Measurements from ENCODE around the gene IFIT2. TPM values are rescaled to one million over a fixed set of nuclear protein-coding genes. Genes with fewer than 3 reads are reported as not detected.
A peak's percentile ranks its signal among the peaks of the same experiment; 100 is the strongest.
"Not testable (repeated sequence)": the region's sequence is repeated elsewhere in the genome, so short reads cannot be mapped to it uniquely, and the experiment has no call there.

The IFIT2 gene, protein sequence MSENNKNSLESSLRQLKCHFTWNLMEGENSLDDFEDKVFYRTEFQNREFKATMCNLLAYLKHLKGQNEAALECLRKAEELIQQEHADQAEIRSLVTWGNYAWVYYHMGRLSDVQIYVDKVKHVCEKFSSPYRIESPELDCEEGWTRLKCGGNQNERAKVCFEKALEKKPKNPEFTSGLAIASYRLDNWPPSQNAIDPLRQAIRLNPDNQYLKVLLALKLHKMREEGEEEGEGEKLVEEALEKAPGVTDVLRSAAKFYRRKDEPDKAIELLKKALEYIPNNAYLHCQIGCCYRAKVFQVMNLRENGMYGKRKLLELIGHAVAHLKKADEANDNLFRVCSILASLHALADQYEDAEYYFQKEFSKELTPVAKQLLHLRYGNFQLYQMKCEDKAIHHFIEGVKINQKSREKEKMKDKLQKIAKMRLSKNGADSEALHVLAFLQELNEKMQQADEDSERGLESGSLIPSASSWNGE
- polyA plus RNA-seq (2012; rRNA removed): 0.99 and 1.2 TPM in 2 replicates
- 1.7 and 1.8 TPM in 2 replicates for polyA plus RNA-seq (2012; cell fraction: cytosol; rRNA removed)
- polyA plus RNA-seq (2012; cell fraction: nucleus; rRNA removed): 0.48 and 1.1 TPM in 2 replicates

DNA sequence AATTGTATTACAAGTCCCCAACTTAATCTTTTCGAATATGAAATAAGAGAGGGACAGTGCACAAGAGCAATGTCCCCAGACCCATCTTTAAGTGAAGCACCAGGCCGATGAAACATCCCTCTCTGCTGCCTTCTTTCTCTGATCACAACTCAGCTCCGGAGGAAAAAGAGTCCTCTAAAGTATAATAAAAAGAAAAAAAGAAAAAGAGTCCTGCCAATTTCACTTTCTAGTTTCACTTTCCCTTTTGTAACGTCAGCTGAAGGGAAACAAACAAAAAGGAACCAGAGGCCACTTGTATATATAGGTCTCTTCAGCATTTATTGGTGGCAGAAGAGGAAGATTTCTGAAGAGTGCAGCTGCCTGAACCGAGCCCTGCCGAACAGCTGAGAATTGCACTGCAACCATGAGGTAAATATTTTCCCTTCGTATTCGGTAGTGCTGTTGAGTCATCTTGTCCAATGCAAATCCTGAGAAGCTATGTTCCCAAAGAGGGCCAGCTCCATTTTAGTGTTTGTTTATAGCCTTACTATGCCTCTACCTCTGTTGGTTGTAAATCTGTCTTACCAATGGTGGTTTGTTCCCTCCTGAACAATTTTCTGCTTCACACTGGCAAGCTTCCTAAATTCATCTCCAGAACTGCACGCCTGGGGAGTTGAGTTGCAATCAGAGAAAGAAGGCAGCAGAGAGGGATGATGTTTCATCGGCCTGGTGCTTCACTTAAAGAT lies at the start of gene IFIT2:
TSS of gene IFIT2 (plus strand) at position 326 of the 725 bp plus-strand sequence. CDS start at position 404, 78 bp downstream.
- peaks cover 0 to 7% of the 10 kb centered on the region in 2 experiments for H3K36me3 ChIP-seq (replicated peaks in 1 of 2; ENCODE audit: control insufficient read depth in 1 of 2, insufficient read depth in 2 of 2, low read length in 1 of 2)
- no peaks in the 10 kb centered on the region for H3K79me2 ChIP-seq (ENCODE audit: insufficient read depth)
- no peak for DNase-seq
- peak within 1 kb of the TSS; percentile 76 for H3K4me2 ChIP-seq
- H2AFZ ChIP-seq (ENCODE audit: low read depth): peak within 1 kb of the TSS; percentile 81
- no peaks in the 10 kb centered on the region for H3F3A ChIP-seq (replicated peaks; ENCODE audit: insufficient read depth)
- H4K20me1 ChIP-seq (ENCODE audit: insufficient read depth): no peaks in the 10 kb centered on the region
- H3K27ac ChIP-seq (ENCODE audit: low read depth in 2 of 2, low read length in 1 of 2): peak within 1 kb of the TSS; percentile 79 to 87
- 23% methylated on average over 10 of the region's 10 CpGs for WGBS (ENCODE audit: low lambda C conversion rate)
- ChIA-PET CTCF (interaction anchor here (1.1 kb wide), 1 partner anchor 11 kb away, joined by 3 read pairs; no protein-coding TSS in a partner anchor), POLR2A (no interaction called here)
- peaks cover 5 to 6% of the 10 kb centered on the region in 2 experiments; a peak in 3 of 4 replicates for H3K4me1 ChIP-seq (ENCODE audit: control insufficient read depth in 1 of 2, insufficient read depth in 2 of 2, low read depth in 1 of 2, low read length in 1 of 2)
- H3K27me3 ChIP-seq (ENCODE audit: insufficient read depth): no peaks in the 10 kb centered on the region
- peak within 1 kb of the TSS; percentile 45 to 54 for H3K4me3 ChIP-seq (ENCODE audit: low read depth in 2 of 2, low read length in 1 of 2)
- no peaks in the 10 kb centered on the region for H3K9me2 ChIP-seq
- peak within 1 kb of the TSS; percentile 67 for H3K9ac ChIP-seq
- no peaks in the 10 kb centered on the region for H3K9me3 ChIP-seq
- TF ChIP-seq YY1 (IDR thresholded peaks at IDR 0.05; ENCODE audit: low read depth) (no peak), JUND (IDR thresholded peaks at IDR 0.05) (peak; percentile 8; the same call in 1 of the 2 replicates), SIN3A (IDR thresholded peaks at IDR 0.05; ENCODE audit: borderline replicate concordance, low read depth, low read length) (peak; percentile 34; the same call in 1 of the 2 replicates)
- TF ChIP-seq, protein P1, sequence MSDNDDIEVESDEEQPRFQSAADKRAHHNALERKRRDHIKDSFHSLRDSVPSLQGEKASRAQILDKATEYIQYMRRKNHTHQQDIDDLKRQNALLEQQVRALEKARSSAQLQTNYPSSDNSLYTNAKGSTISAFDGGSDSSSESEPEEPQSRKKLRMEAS (IDR thresholded peaks at IDR 0.05; ENCODE audit: low read depth): peak; percentile 69

DNA sequence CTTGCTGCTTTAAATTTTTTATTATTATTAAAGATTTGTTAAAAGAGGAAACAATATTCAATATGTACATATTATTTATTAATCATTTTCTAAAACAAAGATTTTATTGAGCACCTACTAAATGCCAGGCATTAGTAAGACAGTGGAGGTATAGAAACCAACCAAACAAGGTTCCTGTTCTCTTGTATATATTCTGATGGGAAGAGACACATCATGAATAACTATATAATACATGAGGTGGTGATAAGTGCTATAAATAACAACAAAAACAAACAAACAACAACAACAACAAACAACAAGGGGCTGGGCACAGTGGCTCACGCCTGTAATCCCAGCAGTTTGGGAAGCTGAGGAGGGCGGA lies 49.6 kb upstream of the IFIT2 start:
- peak overlapping the region; percentile 98; the same call in 1 of the 2 replicates for H2AFZ ChIP-seq (ENCODE audit: low read depth)
- CTCF ChIA-PET: interaction anchor here (1.2 to 1.4 kb wide), 3 partner anchors 22 to 137 kb away, joined by 3 to 4 read pairs (median 4); no protein-coding TSS in a partner anchor
- 88% methylated on average over 2 of the region's 2 CpGs for WGBS (ENCODE audit: low lambda C conversion rate)

DNA sequence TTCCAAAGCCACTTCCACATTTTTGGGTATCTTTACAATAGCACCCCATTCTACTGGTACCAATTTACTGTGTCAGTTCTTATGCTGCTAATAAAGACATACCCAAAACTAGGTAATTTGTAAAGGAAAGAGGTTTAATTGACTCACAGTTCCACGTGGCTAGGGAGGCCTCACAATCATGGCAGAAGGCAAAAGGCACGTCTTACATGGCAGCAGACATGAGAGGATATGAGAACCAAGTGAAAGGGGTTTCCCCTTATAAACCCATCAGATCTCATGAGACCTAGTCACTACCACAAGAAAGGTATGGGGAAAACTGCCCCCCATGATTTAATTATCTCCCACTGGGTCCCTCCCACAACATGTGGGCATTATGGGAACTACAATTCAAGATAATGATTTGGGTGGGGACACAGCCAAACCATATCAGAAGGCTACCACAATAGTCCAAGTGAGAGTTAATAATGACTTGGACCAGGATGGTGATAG lies 46.7 kb upstream of the IFIT2 start:
- 49% methylated on average over 2 of the region's 2 CpGs for WGBS (ENCODE audit: low lambda C conversion rate)
- DNase-seq; H3K9me2 ChIP-seq; H3K9me3 ChIP-seq; POLR2A ChIA-PET; CTCF ChIA-PET; H3K27ac ChIP-seq (ENCODE audit: low read depth in 2 of 2, low read length in 1 of 2); H2AFZ ChIP-seq (ENCODE audit: low read depth); H3K4me3 ChIP-seq (ENCODE audit: low read depth in 2 of 2, low read length in 1 of 2); H3K9ac ChIP-seq; H3K4me2 ChIP-seq; H3K79me2 ChIP-seq (ENCODE audit: insufficient read depth); H3K27me3 ChIP-seq (ENCODE audit: insufficient read depth); H3F3A ChIP-seq (replicated peaks; ENCODE audit: insufficient read depth); H4K20me1 ChIP-seq (ENCODE audit: insufficient read depth); H3K4me1 ChIP-seq (ENCODE audit: control insufficient read depth in 1 of 2, insufficient read depth in 2 of 2, low read depth in 1 of 2, low read length in 1 of 2); H3K36me3 ChIP-seq (replicated peaks in 1 of 2; ENCODE audit: control insufficient read depth in 1 of 2, insufficient read depth in 2 of 2, low read length in 1 of 2): not testable (repeated sequence)

More for the DNA sequence above, 49.6 kb upstream of the IFIT2 start:
- Histone ChIP-seq H3K9ac (no peak overlapping the region), H3K4me2 (no peak overlapping the region), H4K20me1 (ENCODE audit: insufficient read depth) (no peaks in the 10 kb centered on the region), H3K4me1 (ENCODE audit: control insufficient read depth in 1 of 2, insufficient read depth in 2 of 2, low read depth in 1 of 2, low read length in 1 of 2) (peaks cover 0 to 6% of the 10 kb centered on the region in 2 experiments; a peak in 2 of 4 replicates), H3F3A (replicated peaks; ENCODE audit: insufficient read depth) (no peaks in the 10 kb centered on the region), H3K9me2 (no peaks in the 10 kb centered on the region), H3K27me3 (ENCODE audit: insufficient read depth) (no peaks in the 10 kb centered on the region), H3K36me3 (replicated peaks in 1 of 2; ENCODE audit: control insufficient read depth in 1 of 2, insufficient read depth in 2 of 2, low read length in 1 of 2) (no peaks in the 10 kb centered on the region), H3K79me2 (ENCODE audit: insufficient read depth) (no peaks in the 10 kb centered on the region), H3K4me3 (ENCODE audit: low read depth in 2 of 2, low read length in 1 of 2) (no peak overlapping the region; a peak in 1 of 4 replicates), H3K9me3 (no peaks in the 10 kb centered on the region), H3K27ac (ENCODE audit: low read depth in 2 of 2, low read length in 1 of 2) (0 out of 4 replicates have a peak overlapping the region, but pooled peaks of 1 of the 2 experiments have one; percentile 6)
- POLR2A ChIA-PET: interaction anchor here (0.9 kb wide), 1 partner anchor 26 kb away, joined by 3 read pairs; no protein-coding TSS in a partner anchor
- DNase-seq: no peak
- TF ChIP-seq CHD2 (IDR thresholded peaks at IDR 0.05; ENCODE audit: low read length, partially characterized antibody) (no peak), POLR2AphosphoS5 (IDR thresholded peaks at IDR 0.05; ENCODE audit: low read depth, low read length) (no peak), JUND (IDR thresholded peaks at IDR 0.05) (no peak), RXRA (IDR thresholded peaks at IDR 0.05; ENCODE audit: borderline replicate concordance, low read depth) (no peak), YY1 (IDR thresholded peaks at IDR 0.05; ENCODE audit: low read depth) (no peak), FOSL2 (IDR thresholded peaks at IDR 0.05; ENCODE audit: borderline replicate concordance, low read depth) (no peak), RFX5 (IDR thresholded peaks at IDR 0.05; ENCODE audit: low read length) (no peak), TEAD4 (IDR thresholded peaks at IDR 0.05; ENCODE audit: borderline replicate concordance, insufficient read depth) (no peak), MEF2A (IDR thresholded peaks at IDR 0.05; ENCODE audit: borderline replicate concordance, low read depth) (no peak), EP300 (IDR thresholded peaks at IDR 0.05; ENCODE audit: borderline replicate concordance in 1 of 2, low read depth in 1 of 2, low read length in 1 of 2) (no peak), RCOR1 (IDR thresholded peaks at IDR 0.05; ENCODE audit: low read length) (no peak), FOXM1 (IDR thresholded peaks at IDR 0.05; ENCODE audit: low read depth) (no peak)
- TF ChIP-seq, protein P2, sequence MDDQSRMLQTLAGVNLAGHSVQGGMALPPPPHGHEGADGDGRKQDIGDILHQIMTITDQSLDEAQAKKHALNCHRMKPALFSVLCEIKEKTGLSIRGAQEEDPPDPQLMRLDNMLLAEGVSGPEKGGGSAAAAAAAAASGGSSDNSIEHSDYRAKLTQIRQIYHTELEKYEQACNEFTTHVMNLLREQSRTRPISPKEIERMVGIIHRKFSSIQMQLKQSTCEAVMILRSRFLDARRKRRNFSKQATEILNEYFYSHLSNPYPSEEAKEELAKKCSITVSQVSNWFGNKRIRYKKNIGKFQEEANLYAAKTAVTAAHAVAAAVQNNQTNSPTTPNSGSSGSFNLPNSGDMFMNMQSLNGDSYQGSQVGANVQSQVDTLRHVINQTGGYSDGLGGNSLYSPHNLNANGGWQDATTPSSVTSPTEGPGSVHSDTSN (IDR thresholded peaks at IDR 0.05): no peak
- TF ChIP-seq, protein P3, sequence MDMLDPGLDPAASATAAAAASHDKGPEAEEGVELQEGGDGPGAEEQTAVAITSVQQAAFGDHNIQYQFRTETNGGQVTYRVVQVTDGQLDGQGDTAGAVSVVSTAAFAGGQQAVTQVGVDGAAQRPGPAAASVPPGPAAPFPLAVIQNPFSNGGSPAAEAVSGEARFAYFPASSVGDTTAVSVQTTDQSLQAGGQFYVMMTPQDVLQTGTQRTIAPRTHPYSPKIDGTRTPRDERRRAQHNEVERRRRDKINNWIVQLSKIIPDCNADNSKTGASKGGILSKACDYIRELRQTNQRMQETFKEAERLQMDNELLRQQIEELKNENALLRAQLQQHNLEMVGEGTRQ (IDR thresholded peaks at IDR 0.05; ENCODE audit: borderline replicate concordance, low read depth, low read length): no peak
- TF ChIP-seq, protein P1 (IDR thresholded peaks at IDR 0.05; ENCODE audit: low read depth): no peak
